GM21786 (cell line): ENCODE results near the gene SKIC3.

ENCODE experiments used
- ATAC-seq: cut with Tn5 transposase; IDR thresholded peaks from one replicate; pipeline ENCODE4 v1.9.1; 2021; ENCODE audit not compliant: unreplicated experiment

The SKIC3 gene

DNA sequence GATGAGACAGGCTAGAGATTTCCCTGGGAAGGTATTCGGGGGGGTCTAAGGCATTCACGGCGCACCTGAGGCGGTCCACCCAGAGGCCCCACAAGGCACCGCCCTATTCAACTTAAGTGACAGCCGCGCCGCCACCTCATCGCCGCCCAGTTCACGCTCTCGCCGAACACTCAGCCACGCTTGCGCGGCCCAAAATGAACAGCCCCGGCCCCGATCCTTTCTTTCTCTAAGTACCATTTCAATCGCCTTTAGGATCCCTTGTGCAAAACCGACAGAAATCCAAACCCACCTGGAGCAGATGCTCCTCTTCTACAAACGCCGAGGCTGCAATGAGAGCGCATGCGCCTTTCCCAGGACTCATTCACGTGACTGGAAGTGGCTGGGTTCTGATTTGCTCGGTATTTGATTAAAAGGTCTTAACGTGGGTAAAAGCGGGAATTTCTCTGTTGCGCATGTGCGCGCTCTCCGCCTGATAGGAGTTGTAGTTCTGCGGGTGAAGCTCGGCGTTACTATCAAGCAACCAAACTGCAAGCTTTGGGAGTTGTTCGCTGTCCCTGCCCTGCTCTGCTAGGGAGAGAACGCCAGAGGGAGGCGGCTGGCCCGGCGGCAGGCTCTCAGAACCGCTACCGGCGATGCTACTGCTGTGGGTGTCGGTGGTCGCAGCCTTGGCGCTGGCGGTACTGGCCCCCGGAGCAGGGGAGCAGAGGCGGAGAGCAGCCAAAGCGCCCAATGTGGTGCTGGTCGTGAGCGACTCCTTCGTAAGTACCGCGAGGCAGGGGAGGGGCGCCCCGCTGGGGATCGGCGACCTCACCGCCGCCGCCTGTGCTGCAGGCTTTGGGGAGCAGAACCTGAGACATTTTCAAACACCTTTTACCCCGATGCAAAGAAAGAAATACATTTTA, at the start of gene SKIC3, which contains the start of gene ARSK:
SKIC3 (minus strand) TSS at position 331 of the 902 bp plus-strand sequence. CDS start 7,827 bp downstream, outside the sequence.
ARSK (plus strand) TSS at position 455 of the 902 bp plus-strand sequence; CDS start at position 633, 178 bp downstream.
- ATAC-seq, result peak; percentile 89

DNA sequence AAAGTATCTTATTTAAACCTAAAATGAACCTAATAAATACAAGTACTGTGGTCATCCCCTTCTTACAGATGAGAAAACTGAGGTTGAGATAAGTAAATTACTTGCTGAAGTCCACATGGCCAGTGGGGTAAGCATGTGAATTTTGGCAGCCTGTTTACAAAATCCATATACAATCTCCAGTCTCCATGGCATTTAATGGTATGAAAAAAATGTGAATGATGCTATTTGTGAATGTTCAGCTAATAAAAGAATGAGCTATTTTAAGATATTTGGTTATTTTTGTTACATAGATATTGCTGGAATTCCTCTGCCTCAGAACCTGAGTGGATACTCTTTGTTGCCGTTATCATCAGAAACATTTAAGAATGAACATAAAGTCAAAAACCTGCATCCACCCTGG, 45.8 kb upstream of the SKIC3 start:
- no peak for ATAC-seq

DNA sequence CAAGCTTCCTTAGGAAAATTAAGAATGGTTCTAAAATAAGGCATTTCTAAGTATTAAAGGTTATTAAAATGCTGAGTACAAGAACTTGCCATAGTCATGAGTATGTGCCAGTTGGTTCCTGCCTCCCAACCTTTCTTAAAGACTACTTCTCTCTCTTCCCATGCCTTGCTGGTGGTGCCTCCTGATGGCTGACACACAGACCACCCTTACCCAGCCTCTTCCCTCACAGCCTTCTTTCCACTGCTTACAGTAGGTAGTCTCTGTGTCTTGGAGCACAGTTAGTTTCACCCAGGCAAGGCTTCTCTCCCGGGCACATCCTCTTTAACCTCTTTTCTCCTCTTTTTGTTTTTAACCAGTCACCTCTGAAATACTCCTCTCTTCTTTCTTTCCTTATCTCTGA, 44.5 kb upstream of the SKIC3 start:
- ATAC-seq, result no peak

DNA sequence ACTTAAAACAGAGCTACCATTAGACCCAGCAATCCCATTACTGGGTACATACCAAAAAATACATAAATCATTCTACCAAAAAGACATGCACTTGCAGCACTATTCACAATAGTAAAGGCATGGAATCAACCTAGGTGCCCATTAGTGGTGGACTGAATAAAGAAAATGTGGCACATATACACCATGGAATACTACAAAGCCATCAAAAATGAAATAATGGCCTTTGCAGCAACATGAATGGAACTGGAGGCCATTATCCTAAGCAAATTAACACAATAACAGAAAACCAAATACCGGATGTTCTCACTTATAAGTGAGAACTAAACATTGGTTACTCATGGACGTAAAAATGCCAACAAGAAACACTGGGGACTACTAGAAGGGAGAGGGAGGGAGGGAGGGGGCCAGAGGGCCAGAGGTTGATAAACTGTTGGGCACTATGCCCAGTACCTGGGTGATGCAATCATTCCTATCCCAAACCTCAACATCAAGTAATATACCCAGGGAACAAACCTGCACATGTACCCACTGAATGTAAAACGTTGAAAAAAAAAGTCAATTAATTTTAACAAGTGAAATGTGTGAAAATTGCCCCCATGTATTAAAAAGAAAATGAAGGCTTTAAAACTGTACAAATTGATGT, 40.6 kb upstream of the SKIC3 start:
- ATAC-seq, result no peak

GRCh38 chr5:95591490-95591901, 36.7 kb upstream of the SKIC3 start:
- peak; percentile 88 for ATAC-seq

GRCh38 chr5:95590880-95591279, 36.1 kb upstream of the SKIC3 start:
- ATAC-seq, result no peak

DNA sequence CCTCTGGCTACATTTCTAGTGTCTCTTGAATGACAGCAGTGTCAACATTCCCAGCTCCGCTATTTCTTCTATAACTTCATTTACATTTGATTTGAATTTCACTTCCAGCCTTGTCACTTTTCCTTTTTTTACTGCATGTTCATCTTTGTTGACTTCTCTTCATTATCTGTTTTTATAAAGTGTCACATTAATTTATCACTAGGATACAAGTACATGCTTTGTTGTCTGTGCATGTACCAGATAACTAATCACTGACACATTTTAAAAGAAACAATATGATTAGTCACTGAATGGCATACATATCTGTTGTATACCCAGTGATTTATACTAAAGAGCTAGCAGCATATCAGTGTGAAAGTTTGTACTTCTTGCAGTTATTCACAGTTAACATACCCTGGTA, 29.2 kb upstream of the SKIC3 start:
- no peak for ATAC-seq

DNA sequence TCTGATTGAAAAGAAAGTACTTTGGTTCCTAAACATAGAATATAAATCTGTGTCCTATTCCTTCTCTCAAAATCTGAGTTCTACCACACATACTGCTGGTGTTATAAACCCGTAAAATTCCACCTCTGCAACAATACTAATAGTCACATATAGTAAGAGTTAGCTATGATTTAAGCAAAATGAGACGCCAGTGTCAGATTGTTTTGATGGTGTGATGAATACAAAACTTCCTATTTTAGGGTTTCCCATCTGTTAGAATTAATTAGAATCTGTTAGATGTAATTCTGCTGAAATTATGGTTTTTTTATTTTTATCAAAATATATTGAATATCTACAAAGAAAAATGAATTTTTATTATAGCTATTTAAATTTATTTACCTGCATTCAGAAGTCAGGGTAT, 26.8 kb upstream of the SKIC3 start:
- no peak for ATAC-seq

DNA sequence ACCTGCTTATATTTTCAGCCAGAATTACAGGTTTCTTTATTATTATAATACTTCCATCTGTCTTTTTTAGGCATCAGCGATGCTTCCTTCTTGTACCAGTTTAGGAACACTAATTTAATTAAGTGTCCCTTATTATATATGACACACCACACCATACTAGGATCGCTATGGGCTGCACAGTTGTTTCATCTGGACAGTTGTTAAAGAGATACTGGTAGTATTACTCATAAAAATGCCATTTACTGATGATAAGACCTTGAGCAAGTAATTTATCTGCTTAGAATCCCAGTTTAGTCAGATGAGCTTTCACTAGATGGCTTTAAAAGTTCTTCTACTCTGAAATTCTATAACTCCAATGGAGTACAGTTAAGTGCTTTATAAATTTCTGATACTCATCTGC, 17.2 kb upstream of the SKIC3 start:
- no peak for ATAC-seq

DNA sequence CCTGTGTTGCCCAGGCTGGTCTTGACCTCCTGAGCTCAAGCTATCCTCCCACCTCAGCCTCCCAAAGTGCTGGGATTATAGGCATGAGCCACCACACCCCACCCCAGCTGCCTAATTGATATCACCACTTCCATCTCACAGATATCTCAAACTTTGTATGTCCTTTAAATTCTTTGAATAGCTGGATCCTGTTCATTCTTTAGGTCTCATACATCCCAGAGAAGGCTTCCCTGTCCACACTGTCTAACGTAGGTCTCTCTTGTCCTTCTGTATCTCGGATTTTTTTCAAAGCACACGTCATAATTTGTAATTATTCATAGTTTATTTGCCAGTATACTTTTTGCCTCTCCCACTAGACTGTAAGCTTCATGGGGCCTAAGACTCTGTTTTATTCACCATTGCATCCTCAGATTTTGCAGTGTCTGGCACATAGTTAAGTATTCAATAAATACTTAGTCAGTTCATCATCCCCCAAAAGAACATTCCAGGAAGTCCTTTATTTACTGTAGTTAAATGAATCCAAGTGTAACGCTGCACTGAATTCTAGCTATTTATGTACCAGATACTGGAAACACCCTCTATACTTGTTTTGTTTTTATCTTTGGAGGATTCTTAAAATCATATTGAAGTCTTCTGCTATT, 10.6 kb upstream of the SKIC3 start:
- no peak for ATAC-seq

- ATAC-seq, result no peak
Measured at GRCh38 chr5:95564450-95564849, 9.7 kb upstream of the SKIC3 start.

GRCh38 chr5:95563367-95563766, 8.6 kb upstream of the SKIC3 start:
- ATAC-seq, result no peak

DNA sequence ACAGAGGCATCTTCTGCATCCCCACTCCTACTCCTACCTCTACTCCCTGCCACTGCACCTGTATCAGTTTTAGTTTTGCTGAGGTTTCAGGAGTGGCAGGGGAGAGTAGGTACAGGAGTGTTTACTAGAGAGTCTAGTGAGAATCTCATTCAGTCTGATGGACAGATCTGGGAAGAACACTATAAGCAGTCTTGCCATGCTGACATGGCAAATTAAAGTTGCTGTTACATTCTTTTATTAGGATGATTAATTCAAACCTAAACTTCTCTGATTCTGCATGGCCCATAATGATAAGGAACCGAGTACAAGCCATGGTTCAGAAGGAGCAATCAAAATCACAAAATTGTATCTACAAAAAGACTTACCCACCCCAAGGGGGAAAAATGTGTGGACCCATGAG, 7.5 kb upstream of the SKIC3 start:
- no peak for ATAC-seq

DNA sequence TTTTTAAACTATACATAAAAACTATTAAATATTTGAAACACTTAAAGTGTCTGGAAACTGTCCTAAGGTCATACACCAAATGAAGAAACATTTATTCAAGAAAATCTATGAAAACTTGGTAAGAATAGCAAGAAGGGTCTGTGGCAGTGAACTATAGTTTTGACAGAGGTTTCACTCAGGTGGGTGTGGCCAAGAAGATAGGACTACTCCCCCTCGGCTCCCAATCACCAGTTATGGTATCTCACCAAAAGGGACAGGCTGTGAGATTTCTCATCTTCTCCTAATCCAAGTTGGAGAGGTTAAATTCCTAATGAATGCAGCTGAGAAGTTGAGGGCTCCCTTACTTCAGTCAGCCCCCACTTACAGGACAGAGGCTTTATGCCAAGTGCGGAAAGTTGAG, 3.1 kb upstream of the SKIC3 start:
- no peak for ATAC-seq

DNA sequence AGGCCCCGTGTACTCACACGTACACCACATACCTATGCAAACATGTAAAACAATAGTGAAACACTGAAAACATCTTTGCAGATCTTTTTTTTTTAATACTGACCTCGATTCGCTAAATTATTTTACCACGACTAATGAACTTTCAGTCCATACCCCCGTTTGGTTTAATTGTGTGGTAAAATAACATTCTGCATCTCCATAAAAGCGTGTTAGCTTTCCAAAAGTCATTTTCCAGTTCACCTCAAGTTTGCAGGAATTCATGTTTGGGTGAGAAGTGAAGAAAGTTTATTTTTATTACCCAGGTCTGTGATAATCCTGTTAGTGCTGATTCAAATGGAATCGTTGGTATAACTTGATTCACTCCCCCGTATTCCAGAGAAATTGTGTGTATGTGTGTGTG, 776 bp upstream of the SKIC3 start:
- no peak for ATAC-seq

- peak; percentile 24 for ATAC-seq
Measured at GRCh38 chr5:95554331-95554646, 488 bp downstream of the SKIC3 start.

- ATAC-seq, result no peak
Measured at GRCh38 chr5:95549030-95549429, 5.7 kb downstream of the SKIC3 start.

- ATAC-seq, result no peak
Measured at GRCh38 chr5:95543017-95543705, 11.6 kb downstream of the SKIC3 start.

- no peak for ATAC-seq
Measured at GRCh38 chr5:95537501-95537900, 17.3 kb downstream of the SKIC3 start.

- ATAC-seq, result no peak
Measured at GRCh38 chr5:95533761-95534160, 21.0 kb downstream of the SKIC3 start.

GRCh38 chr5:95533106-95533505, 21.7 kb downstream of the SKIC3 start:
- ATAC-seq, result no peak
